ENCODE data around the gene ADAMTS1.
A peak's percentile ranks its signal among the peaks of the same experiment; 100 is the strongest.

ADAMTS1 gene

GRCh38 chr21:26814386-26814785 is 30.8 kb downstream of the ADAMTS1 start:
- no peak for DNase-seq

- DNase-seq: no peak
These were observed 31.7 kb downstream of the ADAMTS1 start for GRCh38 chr21:26813426-26813998.

GRCh38 chr21:26812173-26812572 is 33.0 kb downstream of the ADAMTS1 start:
- no peak for DNase-seq

- DNase-seq: no peak
These were observed 33.7 kb downstream of the ADAMTS1 start for GRCh38 chr21:26811482-26811881.

GRCh38 chr21:26810676-26811415 is 34.4 kb downstream of the ADAMTS1 start:
- peak in 1 of 51 donors; percentile 5 for DNase-seq

- no peak for DNase-seq
These were observed 34.9 kb downstream of the ADAMTS1 start for GRCh38 chr21:26810266-26810665.

- DNase-seq: no peak
These were observed 35.5 kb downstream of the ADAMTS1 start for GRCh38 chr21:26809745-26810144.

- no peak for DNase-seq
These were observed 38.4 kb downstream of the ADAMTS1 start for GRCh38 chr21:26806801-26807295.

- DNase-seq: no peak
These were observed 40.2 kb downstream of the ADAMTS1 start for GRCh38 chr21:26804895-26805609.

- DNase-seq: no peak
These were observed 43.7 kb downstream of the ADAMTS1 start for GRCh38 chr21:26801498-26801897.

- DNase-seq: no peak
These were observed 44.2 kb downstream of the ADAMTS1 start for GRCh38 chr21:26800970-26801431.

GRCh38 chr21:26800455-26800854 is 44.8 kb downstream of the ADAMTS1 start:
- DNase-seq: no peak

- DNase-seq: no peak
These were observed 45.2 kb downstream of the ADAMTS1 start for GRCh38 chr21:26800001-26800400.

GRCh38 chr21:26798856-26799751 is 46.1 kb downstream of the ADAMTS1 start:
- DNase-seq: peak in 1 of 51 donors; percentile 1

- no peak for DNase-seq
These were observed 47.2 kb downstream of the ADAMTS1 start for GRCh38 chr21:26797878-26798456.

GRCh38 chr21:26795866-26796329 is 49.3 kb downstream of the ADAMTS1 start:
- DNase-seq: peak in 41 of 51 donors; percentile 1 to 69 (median 29)

- peak in 2 of 51 donors; percentile 46 to 50 for DNase-seq
These were observed 49.8 kb downstream of the ADAMTS1 start for GRCh38 chr21:26795412-26795805.

GRCh38 chr21:26794597-26795411 is 50.4 kb downstream of the ADAMTS1 start:
- DNase-seq: no peak

GRCh38 chr21:26790296-26790695 is 54.9 kb downstream of the ADAMTS1 start:
- DNase-seq: no peak

GRCh38 chr21:26788790-26789189 is 56.4 kb downstream of the ADAMTS1 start:
- no peak for DNase-seq
